ENCODE results near the gene TTLL5. TPM values are rescaled to one million over a fixed set of nuclear protein-coding genes. Genes with fewer than 3 reads are reported as not detected.

Gene TTLL5
- total and polyA plus RNA-seq, 2 of the 13 experiments (the other 11 are each of a cell fraction or from before 2014, with no cell fraction given), result 11.8 to 18.8 TPM

DNA sequence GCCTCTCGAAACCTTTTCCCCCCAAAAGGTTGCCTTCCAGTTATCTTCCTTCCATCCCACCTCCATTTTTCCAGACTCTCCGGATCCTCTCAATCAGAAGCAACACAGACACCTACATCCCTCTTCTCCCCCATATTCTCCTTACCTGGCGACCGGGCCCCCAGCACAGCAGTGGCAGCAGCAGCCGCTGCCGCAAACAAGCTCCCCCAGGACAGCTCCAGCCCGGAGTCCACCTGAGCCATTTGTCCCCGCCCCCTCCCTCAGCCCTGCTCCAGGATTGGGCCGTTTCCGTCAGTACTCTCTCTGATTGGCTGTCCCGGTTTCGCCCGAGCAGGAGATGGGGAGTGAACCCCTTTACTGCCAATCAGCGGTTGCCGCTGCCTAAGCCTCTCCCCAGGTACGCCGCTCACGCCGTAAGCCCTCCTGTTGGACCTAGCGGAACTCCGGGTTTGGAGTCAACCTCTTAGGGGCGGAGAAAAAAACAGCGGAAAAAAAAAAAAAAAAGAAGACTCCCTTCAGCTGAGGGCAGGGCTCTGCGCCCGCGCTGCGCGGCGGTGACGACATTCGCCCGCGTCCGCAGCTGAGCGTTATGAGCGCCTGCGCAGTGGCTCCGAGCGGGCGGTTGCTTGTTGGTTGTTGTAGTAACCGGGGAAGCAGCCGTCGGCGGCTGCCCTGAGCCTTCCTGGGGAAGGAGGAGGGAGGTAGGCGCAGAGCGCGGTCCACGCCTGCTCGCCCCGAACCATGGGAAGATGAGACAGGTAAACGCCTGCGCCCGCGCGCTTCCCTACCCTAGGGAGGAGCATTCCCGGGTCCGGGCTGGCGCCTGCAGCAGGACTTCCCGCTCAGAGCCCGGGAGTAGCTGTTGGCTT, at the start of gene TTLL5, which contains the start of gene ERG28 (continued):
- TF ChIP-seq TP53 (CRISPR knock-in tag; conservative IDR thresholded peaks at IDR 0.05) (no peak), RFX5 (IDR thresholded peaks at IDR 0.05; ENCODE audit: low read depth, low read length) (peak; percentile 35; the same call in 1 of the 2 replicates), GABPA (IDR thresholded peaks at IDR 0.05; ENCODE audit: low read depth, low read length) (peak; percentile 39), GABPA (CRISPR knock-in tag; IDR thresholded peaks at IDR 0.05; ENCODE audit: low read depth) (peak; percentile 31; the same call in 1 of the 2 replicates), ZNF761 (CRISPR knock-in tag; conservative IDR thresholded peaks at IDR 0.05) (no peak), GPN1 (CRISPR knock-in tag; IDR thresholded peaks at IDR 0.05; ENCODE audit: borderline replicate concordance) (no peak), CBX5 (CRISPR knock-in tag; IDR thresholded peaks at IDR 0.05; ENCODE audit: borderline replicate concordance) (no peak), CHCHD3 (CRISPR knock-in tag; IDR thresholded peaks at IDR 0.05) (no peak), ZKSCAN5 (CRISPR knock-in tag; IDR thresholded peaks at IDR 0.05) (no peak), ZNF10 (CRISPR knock-in tag; IDR thresholded peaks at IDR 0.05; ENCODE audit: borderline replicate concordance, low read depth) (no peak), NCOA1 (CRISPR knock-in tag; IDR thresholded peaks at IDR 0.05) (no peak), FOXA3 (CRISPR knock-in tag; IDR thresholded peaks at IDR 0.05) (peak; percentile 37; the same call in 1 of the 2 replicates), MBNL3 (CRISPR knock-in tag; conservative IDR thresholded peaks at IDR 0.05) (no peak), ZNF30 (CRISPR knock-in tag; IDR thresholded peaks at IDR 0.05) (no peak), JARID2 (CRISPR knock-in tag; IDR thresholded peaks at IDR 0.05; ENCODE audit: insufficient replicate concordance) (no peak), ZNF563 (CRISPR knock-in tag; IDR thresholded peaks at IDR 0.05) (no peak), NFE2L2 (IDR thresholded peaks at IDR 0.05; ENCODE audit: low read length) (no peak), SUZ12 (IDR thresholded peaks at IDR 0.05; ENCODE audit: low read depth, low read length) (no peak), SPEN (CRISPR knock-in tag; IDR thresholded peaks at IDR 0.05; ENCODE audit: low read depth) (peak; percentile 43; the same call in 1 of the 2 replicates), ZKSCAN8 (CRISPR knock-in tag; IDR thresholded peaks at IDR 0.05; ENCODE audit: borderline replicate concordance) (no peak), CAMTA2 (CRISPR knock-in tag; IDR thresholded peaks at IDR 0.05; ENCODE audit: borderline replicate concordance) (peak; percentile 64; the same call in 1 of the 2 replicates)
- TF ChIP-seq, protein P1, sequence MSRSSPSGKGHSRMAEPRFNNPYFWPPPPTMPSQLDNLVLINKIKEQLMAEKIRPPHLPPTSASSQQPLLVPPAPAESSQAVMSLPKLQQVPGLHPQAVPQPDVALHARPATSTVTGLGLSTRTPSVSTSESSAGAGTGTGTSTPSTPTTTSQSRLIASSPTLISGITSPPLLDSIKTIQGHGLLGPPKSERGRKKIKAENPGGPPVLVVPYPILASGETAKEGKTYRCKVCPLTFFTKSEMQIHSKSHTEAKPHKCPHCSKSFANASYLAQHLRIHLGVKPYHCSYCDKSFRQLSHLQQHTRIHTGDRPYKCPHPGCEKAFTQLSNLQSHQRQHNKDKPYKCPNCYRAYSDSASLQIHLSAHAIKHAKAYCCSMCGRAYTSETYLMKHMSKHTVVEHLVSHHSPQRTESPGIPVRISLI (CRISPR knock-in tag; IDR thresholded peaks at IDR 0.05; ENCODE audit: borderline replicate concordance), result peak; percentile 98
- TF ChIP-seq, protein P2, sequence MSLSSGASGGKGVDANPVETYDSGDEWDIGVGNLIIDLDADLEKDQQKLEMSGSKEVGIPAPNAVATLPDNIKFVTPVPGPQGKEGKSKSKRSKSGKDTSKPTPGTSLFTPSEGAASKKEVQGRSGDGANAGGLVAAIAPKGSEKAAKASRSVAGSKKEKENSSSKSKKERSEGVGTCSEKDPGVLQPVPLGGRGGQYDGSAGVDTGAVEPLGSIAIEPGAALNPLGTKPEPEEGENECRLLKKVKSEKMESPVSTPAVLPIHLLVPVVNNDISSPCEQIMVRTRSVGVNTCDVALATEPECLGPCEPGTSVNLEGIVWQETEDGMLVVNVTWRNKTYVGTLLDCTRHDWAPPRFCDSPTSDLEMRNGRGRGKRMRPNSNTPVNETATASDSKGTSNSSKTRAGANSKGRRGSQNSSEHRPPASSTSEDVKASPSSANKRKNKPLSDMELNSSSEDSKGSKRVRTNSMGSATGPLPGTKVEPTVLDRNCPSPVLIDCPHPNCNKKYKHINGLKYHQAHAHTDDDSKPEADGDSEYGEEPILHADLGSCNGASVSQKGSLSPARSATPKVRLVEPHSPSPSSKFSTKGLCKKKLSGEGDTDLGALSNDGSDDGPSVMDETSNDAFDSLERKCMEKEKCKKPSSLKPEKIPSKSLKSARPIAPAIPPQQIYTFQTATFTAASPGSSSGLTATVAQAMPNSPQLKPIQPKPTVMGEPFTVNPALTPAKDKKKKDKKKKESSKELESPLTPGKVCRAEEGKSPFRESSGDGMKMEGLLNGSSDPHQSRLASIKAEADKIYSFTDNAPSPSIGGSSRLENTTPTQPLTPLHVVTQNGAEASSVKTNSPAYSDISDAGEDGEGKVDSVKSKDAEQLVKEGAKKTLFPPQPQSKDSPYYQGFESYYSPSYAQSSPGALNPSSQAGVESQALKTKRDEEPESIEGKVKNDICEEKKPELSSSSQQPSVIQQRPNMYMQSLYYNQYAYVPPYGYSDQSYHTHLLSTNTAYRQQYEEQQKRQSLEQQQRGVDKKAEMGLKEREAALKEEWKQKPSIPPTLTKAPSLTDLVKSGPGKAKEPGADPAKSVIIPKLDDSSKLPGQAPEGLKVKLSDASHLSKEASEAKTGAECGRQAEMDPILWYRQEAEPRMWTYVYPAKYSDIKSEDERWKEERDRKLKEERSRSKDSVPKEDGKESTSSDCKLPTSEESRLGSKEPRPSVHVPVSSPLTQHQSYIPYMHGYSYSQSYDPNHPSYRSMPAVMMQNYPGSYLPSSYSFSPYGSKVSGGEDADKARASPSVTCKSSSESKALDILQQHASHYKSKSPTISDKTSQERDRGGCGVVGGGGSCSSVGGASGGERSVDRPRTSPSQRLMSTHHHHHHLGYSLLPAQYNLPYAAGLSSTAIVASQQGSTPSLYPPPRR (CRISPR knock-in tag; IDR thresholded peaks at IDR 0.05; ENCODE audit: borderline replicate concordance), result 0 out of 2 replicates have a peak, but pooled peaks have one; percentile 29
